Lower leg skin (tissue), 3 donors: ENCODE measurements around the gene SPAG9.

Experiments used
- CTCF ChIP-seq, 3 donors: fragments of 450-650 bp; IDR thresholded peaks; one replicate each; pipeline ENCODE4 v1.5.1; 2016; ENCODE audit warnings: antibody characterized with exemption in 3 of 3, mild to moderate bottlenecking in 3 of 3, moderate library complexity in 2 of 3
- POLR2A ChIP-seq, 2 donors: fragments of 450-650 bp; IDR thresholded peaks; one replicate each; pipeline ENCODE4 v1.6.1; 2016 to 2017; ENCODE audit warnings: antibody characterized with exemption in 2 of 2, mild to moderate bottlenecking in 1 of 2, moderate library complexity in 1 of 2

GRCh38 chr17:50995668-50996067 is 125.0 kb downstream of the SPAG9 start:
- TF ChIP-seq POLR2A (IDR thresholded peaks at IDR 0.05) (no peak), CTCF (IDR thresholded peaks at IDR 0.05) (no peak)
